Lower leg skin (tissue), 3 donors: ENCODE measurements around the gene ARHGAP11A.

Experiments
- POLR2A ChIP-seq, 2 donors: fragments of 450-650 bp; IDR thresholded peaks; one replicate each; pipeline ENCODE4 v1.6.1; 2016 to 2017; ENCODE audit warnings: antibody characterized with exemption in 2 of 2, mild to moderate bottlenecking in 1 of 2, moderate library complexity in 1 of 2
- TF ChIP-seq, protein P1 (sequence below), 3 donors: fragments of 450-650 bp; IDR thresholded peaks; one replicate each; pipeline ENCODE4 v1.5.1; 2016; ENCODE audit warnings: antibody characterized with exemption in 3 of 3, mild to moderate bottlenecking in 3 of 3, moderate library complexity in 2 of 3

DNA sequence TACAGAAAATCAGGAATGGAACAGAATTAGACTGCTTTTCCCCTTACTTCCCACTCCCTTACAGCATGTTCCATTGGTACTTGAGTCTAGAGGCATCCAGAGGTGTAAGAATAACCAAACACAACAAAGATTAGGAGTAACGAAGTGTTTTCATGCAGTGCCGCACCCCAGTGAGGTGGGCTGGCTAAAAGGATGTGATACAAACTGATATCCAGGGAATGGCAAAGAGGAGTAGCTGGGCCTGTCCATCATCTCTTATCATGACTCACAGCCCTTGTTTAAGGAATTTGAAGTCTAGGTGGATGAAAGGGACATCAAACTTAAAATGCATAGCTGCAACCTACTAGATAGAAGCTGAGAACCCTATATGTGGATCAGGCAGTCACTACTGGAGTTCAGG is 42.6 kb downstream of the ARHGAP11A start:
- no peak for TF ChIP-seq POLR2A (IDR thresholded peaks at IDR 0.05)
- TF ChIP-seq, protein P1, sequence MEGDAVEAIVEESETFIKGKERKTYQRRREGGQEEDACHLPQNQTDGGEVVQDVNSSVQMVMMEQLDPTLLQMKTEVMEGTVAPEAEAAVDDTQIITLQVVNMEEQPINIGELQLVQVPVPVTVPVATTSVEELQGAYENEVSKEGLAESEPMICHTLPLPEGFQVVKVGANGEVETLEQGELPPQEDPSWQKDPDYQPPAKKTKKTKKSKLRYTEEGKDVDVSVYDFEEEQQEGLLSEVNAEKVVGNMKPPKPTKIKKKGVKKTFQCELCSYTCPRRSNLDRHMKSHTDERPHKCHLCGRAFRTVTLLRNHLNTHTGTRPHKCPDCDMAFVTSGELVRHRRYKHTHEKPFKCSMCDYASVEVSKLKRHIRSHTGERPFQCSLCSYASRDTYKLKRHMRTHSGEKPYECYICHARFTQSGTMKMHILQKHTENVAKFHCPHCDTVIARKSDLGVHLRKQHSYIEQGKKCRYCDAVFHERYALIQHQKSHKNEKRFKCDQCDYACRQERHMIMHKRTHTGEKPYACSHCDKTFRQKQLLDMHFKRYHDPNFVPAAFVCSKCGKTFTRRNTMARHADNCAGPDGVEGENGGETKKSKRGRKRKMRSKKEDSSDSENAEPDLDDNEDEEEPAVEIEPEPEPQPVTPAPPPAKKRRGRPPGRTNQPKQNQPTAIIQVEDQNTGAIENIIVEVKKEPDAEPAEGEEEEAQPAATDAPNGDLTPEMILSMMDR (IDR thresholded peaks at IDR 0.05), result no peak
